ENCODE measurements around the gene PRDM5. TPM values are rescaled to one million over a fixed set of nuclear protein-coding genes. Genes with fewer than 3 reads are reported as not detected.

The PRDM5 gene
- total RNA-seq, 3 donors from 2014 or later (not counting 1 experiment from before 2014, with no cell fraction given) = not detected

- H3K27me3 ChIP-seq (ENCODE audit: control insufficient read depth, insufficient read depth, low read length) = no peaks in the 10 kb centered on the region
- no peak overlapping the region for H3K27ac ChIP-seq (ENCODE audit: low read length)
- no peak overlapping the region for H3K4me3 ChIP-seq (ENCODE audit: low read length)
- no peaks in the 10 kb centered on the region for H3K9me3 ChIP-seq (ENCODE audit: control insufficient read depth, insufficient read depth, low read length)
- Mint-ChIP-seq H3K9me3 (peaks cover 0 to 3% of the 10 kb centered on the region in 2 donors), H3K27ac (no peak overlapping the region), H3K36me3 (no peaks in the 10 kb centered on the region), H3K4me3 (no peak overlapping the region), H3K4me1 (no peaks in the 10 kb centered on the region), H3K27me3 (ENCODE audit: low read depth in 2 of 2) (no peaks in the 10 kb centered on the region)
- ATAC-seq = no peak
- TF ChIP-seq, protein P1, sequence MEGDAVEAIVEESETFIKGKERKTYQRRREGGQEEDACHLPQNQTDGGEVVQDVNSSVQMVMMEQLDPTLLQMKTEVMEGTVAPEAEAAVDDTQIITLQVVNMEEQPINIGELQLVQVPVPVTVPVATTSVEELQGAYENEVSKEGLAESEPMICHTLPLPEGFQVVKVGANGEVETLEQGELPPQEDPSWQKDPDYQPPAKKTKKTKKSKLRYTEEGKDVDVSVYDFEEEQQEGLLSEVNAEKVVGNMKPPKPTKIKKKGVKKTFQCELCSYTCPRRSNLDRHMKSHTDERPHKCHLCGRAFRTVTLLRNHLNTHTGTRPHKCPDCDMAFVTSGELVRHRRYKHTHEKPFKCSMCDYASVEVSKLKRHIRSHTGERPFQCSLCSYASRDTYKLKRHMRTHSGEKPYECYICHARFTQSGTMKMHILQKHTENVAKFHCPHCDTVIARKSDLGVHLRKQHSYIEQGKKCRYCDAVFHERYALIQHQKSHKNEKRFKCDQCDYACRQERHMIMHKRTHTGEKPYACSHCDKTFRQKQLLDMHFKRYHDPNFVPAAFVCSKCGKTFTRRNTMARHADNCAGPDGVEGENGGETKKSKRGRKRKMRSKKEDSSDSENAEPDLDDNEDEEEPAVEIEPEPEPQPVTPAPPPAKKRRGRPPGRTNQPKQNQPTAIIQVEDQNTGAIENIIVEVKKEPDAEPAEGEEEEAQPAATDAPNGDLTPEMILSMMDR (IDR thresholded peaks at IDR 0.05) = no peak
- DNase-seq = no peak
- H3K36me3 ChIP-seq (ENCODE audit: control insufficient read depth, insufficient read depth, low read length) = no peaks in the 10 kb centered on the region
- WGBS (ENCODE audit: insufficient coverage) = 77% methylated on average over 2 of the region's 3 CpGs
- no peaks in the 10 kb centered on the region for H3K4me1 ChIP-seq (ENCODE audit: control insufficient read depth, insufficient read depth, low read length)
- intact Hi-C loops (cut with micrococcal nuclease) = no loop called here
Measured at GRCh38 chr4:120664851-120665250, 257.7 kb downstream of the PRDM5 start.

DNA sequence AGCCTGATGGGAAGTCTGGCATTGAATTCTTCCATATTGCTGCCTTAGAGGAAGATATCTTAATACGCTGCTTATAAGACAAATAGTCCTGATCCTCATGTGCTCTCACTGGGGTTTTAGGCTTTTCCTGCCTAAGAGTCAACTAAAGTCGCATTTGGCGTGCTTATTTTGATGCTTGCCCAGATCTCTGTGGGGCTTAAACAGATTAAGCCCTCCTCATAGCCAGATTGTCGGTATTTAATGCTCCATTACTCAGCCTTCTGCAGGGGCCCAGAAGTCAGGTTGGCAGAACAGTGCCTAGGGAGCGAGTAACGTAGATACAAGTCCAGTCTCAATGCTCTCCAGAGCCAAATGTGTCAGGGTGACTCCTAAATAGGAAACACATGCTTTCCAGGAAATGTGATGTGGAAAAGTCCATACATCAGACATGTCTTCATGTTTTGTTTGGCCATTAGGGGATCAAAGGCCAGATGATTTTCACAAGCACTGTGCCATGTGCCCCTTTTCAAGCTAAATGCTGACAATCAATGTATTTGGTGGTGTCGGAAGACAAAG, 262.8 kb downstream of the PRDM5 start:
- Histone ChIP-seq H3K4me3 (ENCODE audit: low read length) (no peak overlapping the region), H3K9me3 (ENCODE audit: control insufficient read depth, insufficient read depth, low read length) (no peaks in the 10 kb centered on the region), H3K27ac (ENCODE audit: low read length) (no peak overlapping the region), H3K36me3 (ENCODE audit: control insufficient read depth, insufficient read depth, low read length) (no peaks in the 10 kb centered on the region), H3K4me1 (ENCODE audit: control insufficient read depth, insufficient read depth, low read length) (no peaks in the 10 kb centered on the region), H3K27me3 (ENCODE audit: control insufficient read depth, insufficient read depth, low read length) (no peaks in the 10 kb centered on the region)
- Mint-ChIP-seq H3K9me3 (peaks cover 3 to 4% of the 10 kb centered on the region in 2 donors), H3K27ac (no peak overlapping the region), H3K4me1 (no peaks in the 10 kb centered on the region), H3K27me3 (ENCODE audit: low read depth in 2 of 2) (no peaks in the 10 kb centered on the region), H3K4me3 (no peak overlapping the region), H3K36me3 (no peaks in the 10 kb centered on the region)
- whole genome bisulfite sequencing (ENCODE audit: insufficient coverage) = 91% methylated on average over 7 of the region's 7 CpGs
- intact Hi-C loops (cut with micrococcal nuclease) = no loop called here
- ATAC-seq (no peak), DNase-seq (no peak)
- TF ChIP-seq, protein P1 (IDR thresholded peaks at IDR 0.05) = no peak

GRCh38 chr4:120658772-120659171, 263.8 kb downstream of the PRDM5 start:
- no peaks in the 10 kb centered on the region for H3K36me3 Mint-ChIP-seq
- H3K4me1 Mint-ChIP-seq = no peaks in the 10 kb centered on the region
- Histone ChIP-seq H3K4me3 (ENCODE audit: low read length) (no peak overlapping the region), H3K4me1 (ENCODE audit: control insufficient read depth, insufficient read depth, low read length) (no peaks in the 10 kb centered on the region), H3K9me3 (ENCODE audit: control insufficient read depth, insufficient read depth, low read length) (no peaks in the 10 kb centered on the region), H3K27me3 (ENCODE audit: control insufficient read depth, insufficient read depth, low read length) (no peaks in the 10 kb centered on the region), H3K27ac (ENCODE audit: low read length) (no peak overlapping the region), H3K36me3 (ENCODE audit: control insufficient read depth, insufficient read depth, low read length) (no peaks in the 10 kb centered on the region)
- no peaks in the 10 kb centered on the region for H3K27me3 Mint-ChIP-seq (ENCODE audit: low read depth in 2 of 2)
- DNase-seq (no peak), ATAC-seq (no peak)
- TF ChIP-seq, protein P1 (IDR thresholded peaks at IDR 0.05) = no peak
- H3K27ac Mint-ChIP-seq = no peak overlapping the region
- H3K4me3 Mint-ChIP-seq = no peak overlapping the region
- intact Hi-C loops (cut with micrococcal nuclease) = no loop called here
- 3% methylated on average over 5 of the region's 7 CpGs for WGBS (ENCODE audit: insufficient coverage)
- peaks cover 3 to 4% of the 10 kb centered on the region in 2 donors for H3K9me3 Mint-ChIP-seq

Measured in natural killer cell (primary cell).